GM18868 (cell line): Measurements from ENCODE around the gene ATXN2L.
"Not testable (repeated sequence)": the region's sequence is repeated elsewhere in the genome, so short reads cannot be mapped to it uniquely, and the experiment has no call there.

Experiments used
- ATAC-seq: cut with Tn5 transposase; IDR thresholded peaks from one replicate; pipeline ENCODE4 v1.9.1; 2021; ENCODE audit warnings: mild to moderate bottlenecking, moderate library complexity; ENCODE audit not compliant: unreplicated experiment

Gene ATXN2L

GRCh38 chr16:28837672-28838557 is 15.1 kb downstream of the ATXN2L start:
- ATAC-seq: no peak

- ATAC-seq: no peak
Measured at GRCh38 chr16:28838558-28838918, 15.7 kb downstream of the ATXN2L start.

- ATAC-seq: no peak
Measured at GRCh38 chr16:28839004-28839639, 16.3 kb downstream of the ATXN2L start.

- no peak for ATAC-seq
Measured at GRCh38 chr16:28839899-28840298, 17.1 kb downstream of the ATXN2L start.

- ATAC-seq: no peak
Measured at GRCh38 chr16:28842696-28843095, 19.9 kb downstream of the ATXN2L start.

GRCh38 chr16:28843766-28844165 is 21.0 kb downstream of the ATXN2L start:
- ATAC-seq: no peak

GRCh38 chr16:28844226-28844885 is 21.6 kb downstream of the ATXN2L start:
- no peak for ATAC-seq

GRCh38 chr16:28845293-28845692 is 22.5 kb downstream of the ATXN2L start:
- no peak for ATAC-seq

GRCh38 chr16:28845761-28846079 is 22.9 kb downstream of the ATXN2L start:
- ATAC-seq: no peak

GRCh38 chr16:28846080-28846932 is 23.5 kb downstream of the ATXN2L start, which contains the start of gene TUFM:
TSS of gene TUFM (minus strand) at chr16:28846348. CDS start at chr16:28846269, 79 bp downstream.
- ATAC-seq: peak; percentile 91

GRCh38 chr16:28846933-28847273 is 24.1 kb downstream of the ATXN2L start:
- ATAC-seq: peak; percentile 2

GRCh38 chr16:28858421-28858820 is 35.6 kb downstream of the ATXN2L start:
- no peak for ATAC-seq

- ATAC-seq: no peak
Measured at GRCh38 chr16:28859326-28859725, 36.5 kb downstream of the ATXN2L start.

- ATAC-seq: no peak
Measured at GRCh38 chr16:28863929-28864793, 41.4 kb downstream of the ATXN2L start.

- ATAC-seq: no peak
Measured at GRCh38 chr16:28865001-28865688, 42.3 kb downstream of the ATXN2L start.

GRCh38 chr16:28865722-28866453 is 43.1 kb downstream of the ATXN2L start:
- ATAC-seq: no peak

- no peak for ATAC-seq
Measured at GRCh38 chr16:28866454-28866804, 43.6 kb downstream of the ATXN2L start.

GRCh38 chr16:28867241-28867640 is 44.4 kb downstream of the ATXN2L start:
- no peak for ATAC-seq

GRCh38 chr16:28867646-28868045 is 44.8 kb downstream of the ATXN2L start:
- ATAC-seq: not testable (repeated sequence)
